GM12873 (cell line): Measurements from ENCODE around the gene ENG.

Source experiments
- CTCF ChIP-seq: IDR thresholded peaks from 2 replicates; pipeline ENCODE4 v1.5.1; 2012; ENCODE audit warnings: low read depth, mild to moderate bottlenecking, moderate library complexity, low read length, control low read depth; ENCODE audit not compliant: insufficient read depth; ENCODE audit errors: missing control alignments

Gene ENG

GRCh38 chr9:127876764-127877562, 22.5 kb upstream of the ENG start:
- no peak for TF ChIP-seq CTCF

- TF ChIP-seq CTCF = no peak
These were observed 21.7 kb upstream of the ENG start for GRCh38 chr9:127876026-127876763.

- no peak for TF ChIP-seq CTCF
These were observed 21.0 kb upstream of the ENG start for GRCh38 chr9:127875306-127875966.

- TF ChIP-seq CTCF = no peak
These were observed 20.1 kb upstream of the ENG start for GRCh38 chr9:127874301-127875221.

- no peak for TF ChIP-seq CTCF
These were observed 19.4 kb upstream of the ENG start for GRCh38 chr9:127873886-127874285.

- no peak for TF ChIP-seq CTCF
These were observed 18.8 kb upstream of the ENG start for GRCh38 chr9:127873223-127873691.
